Cortex of kidney (tissue), 1 donor: ENCODE measurements around the gene SMIM28.
"Not testable (repeated sequence)": the region's sequence is repeated elsewhere in the genome, so short reads cannot be mapped to it uniquely, and the experiment has no call there.

ENCODE experiments used
- DNase-seq: peaks from one replicate; lab custom pipeline; 2025; lab: John Stamatoyannopoulos, UW

The SMIM28 gene

GRCh38 chr6:138405816-138406413 is 28.2 kb downstream of the SMIM28 start:
- no peak for DNase-seq

- no peak for DNase-seq
These were observed 28.7 kb downstream of the SMIM28 start for GRCh38 chr6:138406443-138406842.

- DNase-seq, result no peak
These were observed 32.5 kb downstream of the SMIM28 start for GRCh38 chr6:138410048-138410735.

GRCh38 chr6:138410972-138411880 is 33.5 kb downstream of the SMIM28 start:
- no peak for DNase-seq

GRCh38 chr6:138415125-138415524 is 37.4 kb downstream of the SMIM28 start:
- DNase-seq, result no peak

GRCh38 chr6:138416206-138416605 is 38.5 kb downstream of the SMIM28 start:
- no peak for DNase-seq

- DNase-seq, result no peak
These were observed 39.9 kb downstream of the SMIM28 start for GRCh38 chr6:138417493-138418117.

GRCh38 chr6:138418118-138418742 is 40.5 kb downstream of the SMIM28 start:
- DNase-seq, result no peak

- DNase-seq, result no peak
These were observed 42.1 kb downstream of the SMIM28 start for GRCh38 chr6:138419766-138420165.

- no peak for DNase-seq
These were observed 42.7 kb downstream of the SMIM28 start for GRCh38 chr6:138420356-138420755.

GRCh38 chr6:138421089-138421488 is 43.4 kb downstream of the SMIM28 start:
- no peak for DNase-seq

- no peak for DNase-seq
These were observed 43.9 kb downstream of the SMIM28 start for GRCh38 chr6:138421608-138422007.

GRCh38 chr6:138422861-138423260 is 45.2 kb downstream of the SMIM28 start:
- DNase-seq, result no peak

GRCh38 chr6:138424004-138424904 is 46.5 kb downstream of the SMIM28 start:
- no peak for DNase-seq

GRCh38 chr6:138425256-138425655 is 47.6 kb downstream of the SMIM28 start:
- DNase-seq, result not testable (repeated sequence)

- DNase-seq, result no peak
These were observed 48.9 kb downstream of the SMIM28 start for GRCh38 chr6:138426500-138427123.

- no peak for DNase-seq
These were observed 50.0 kb downstream of the SMIM28 start for GRCh38 chr6:138427701-138428100.

- no peak for DNase-seq
These were observed 51.4 kb downstream of the SMIM28 start for GRCh38 chr6:138428944-138429598.

- no peak for DNase-seq
These were observed 52.1 kb downstream of the SMIM28 start for GRCh38 chr6:138429761-138430160.
